RPMI8226 (cell line): ENCODE results near the gene TMEM186.
"Not testable (repeated sequence)": the region's sequence is repeated elsewhere in the genome, so short reads cannot be mapped to it uniquely, and the experiment has no call there.

Experiments used
- DNase-seq: peaks from one replicate; pipeline ENCODE4 v3.0.0-alpha.2; 2015

Gene TMEM186

GRCh38 chr16:8768283-8768682 is 29.2 kb downstream of the TMEM186 start:
- DNase-seq, result no peak

GRCh38 chr16:8767176-8767575 is 30.3 kb downstream of the TMEM186 start:
- DNase-seq, result no peak

GRCh38 chr16:8764525-8765250 is 32.8 kb downstream of the TMEM186 start:
- no peak for DNase-seq

- no peak for DNase-seq
Measured at GRCh38 chr16:8763899-8764298, 33.5 kb downstream of the TMEM186 start.

GRCh38 chr16:8763083-8763482 is 34.4 kb downstream of the TMEM186 start:
- no peak for DNase-seq

GRCh38 chr16:8762254-8762653 is 35.2 kb downstream of the TMEM186 start:
- no peak for DNase-seq

GRCh38 chr16:8761078-8761477 is 36.4 kb downstream of the TMEM186 start:
- no peak for DNase-seq

- DNase-seq, result no peak
Measured at GRCh38 chr16:8760021-8760420, 37.4 kb downstream of the TMEM186 start.

GRCh38 chr16:8758022-8758421 is 39.4 kb downstream of the TMEM186 start:
- DNase-seq, result no peak

- DNase-seq, result no peak
Measured at GRCh38 chr16:8756755-8757154, 40.7 kb downstream of the TMEM186 start.

GRCh38 chr16:8753416-8754054 is 43.9 kb downstream of the TMEM186 start:
- no peak for DNase-seq

GRCh38 chr16:8752706-8753105 is 44.7 kb downstream of the TMEM186 start:
- DNase-seq, result no peak

GRCh38 chr16:8751481-8752311 is 45.7 kb downstream of the TMEM186 start:
- no peak for DNase-seq

GRCh38 chr16:8748944-8749343 is 48.5 kb downstream of the TMEM186 start:
- not testable (repeated sequence) for DNase-seq
